HG02885 (cell line): ENCODE results near the gene OLIG1.

ENCODE experiments used
- ATAC-seq: cut with Tn5 transposase; IDR thresholded peaks from one replicate; pipeline ENCODE4 v1.9.1; 2021; ENCODE audit warnings: mild to moderate bottlenecking; ENCODE audit not compliant: unreplicated experiment, poor library complexity

OLIG1 gene

DNA sequence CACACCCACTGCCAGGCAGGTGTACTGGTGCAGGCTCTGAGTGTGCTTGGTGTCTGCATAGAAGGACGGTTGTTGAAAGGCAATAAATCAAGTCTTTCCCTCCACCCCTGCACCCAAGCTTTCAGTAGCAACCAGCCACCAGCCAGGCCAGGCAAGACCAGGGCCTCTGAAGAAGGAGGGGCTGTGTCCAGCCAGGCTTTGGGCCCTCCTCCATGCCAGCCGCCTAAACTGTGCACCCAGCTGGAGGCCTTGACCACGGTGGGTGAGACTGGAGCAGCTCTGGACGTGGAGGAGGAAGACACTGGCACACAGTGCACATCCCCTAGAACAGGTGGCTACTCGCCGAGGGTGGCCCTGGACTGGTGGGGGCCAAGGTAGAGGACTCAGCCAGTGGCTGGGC, 39.3 kb upstream of the OLIG1 start:
- ATAC-seq, result no peak

- no peak for ATAC-seq
These were observed 38.6 kb upstream of the OLIG1 start for GRCh38 chr21:33031152-33031911.

DNA sequence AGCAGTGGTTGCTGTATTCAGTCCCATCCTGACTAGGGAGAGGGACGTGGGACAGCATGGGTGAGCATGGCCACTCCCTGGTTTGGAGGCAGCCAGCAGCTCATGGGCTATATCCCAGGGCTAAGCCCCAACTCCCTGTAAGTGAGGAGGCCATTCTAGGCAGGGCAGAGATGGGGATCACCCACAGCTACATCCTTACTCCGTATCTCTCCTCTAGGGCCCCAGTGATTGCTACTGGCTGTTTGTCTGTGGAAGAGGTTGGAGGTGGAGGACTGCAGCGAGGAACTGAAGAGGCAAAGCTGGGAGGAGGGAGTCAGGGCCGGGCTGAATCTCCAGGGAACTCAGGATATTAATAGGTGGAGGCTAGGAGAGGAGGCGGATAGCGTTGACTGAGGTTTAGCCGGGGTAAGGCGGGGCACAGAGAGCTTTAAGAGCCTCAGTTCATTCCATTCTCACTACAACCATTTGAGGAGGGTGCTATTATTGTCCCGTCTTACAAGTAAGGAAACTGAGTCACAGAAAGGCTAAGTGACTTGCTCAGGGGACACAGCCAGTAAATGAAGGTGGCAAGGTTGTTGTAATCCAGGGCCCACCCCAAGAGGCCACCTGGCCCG, 37.4 kb upstream of the OLIG1 start:
- ATAC-seq, result no peak

DNA sequence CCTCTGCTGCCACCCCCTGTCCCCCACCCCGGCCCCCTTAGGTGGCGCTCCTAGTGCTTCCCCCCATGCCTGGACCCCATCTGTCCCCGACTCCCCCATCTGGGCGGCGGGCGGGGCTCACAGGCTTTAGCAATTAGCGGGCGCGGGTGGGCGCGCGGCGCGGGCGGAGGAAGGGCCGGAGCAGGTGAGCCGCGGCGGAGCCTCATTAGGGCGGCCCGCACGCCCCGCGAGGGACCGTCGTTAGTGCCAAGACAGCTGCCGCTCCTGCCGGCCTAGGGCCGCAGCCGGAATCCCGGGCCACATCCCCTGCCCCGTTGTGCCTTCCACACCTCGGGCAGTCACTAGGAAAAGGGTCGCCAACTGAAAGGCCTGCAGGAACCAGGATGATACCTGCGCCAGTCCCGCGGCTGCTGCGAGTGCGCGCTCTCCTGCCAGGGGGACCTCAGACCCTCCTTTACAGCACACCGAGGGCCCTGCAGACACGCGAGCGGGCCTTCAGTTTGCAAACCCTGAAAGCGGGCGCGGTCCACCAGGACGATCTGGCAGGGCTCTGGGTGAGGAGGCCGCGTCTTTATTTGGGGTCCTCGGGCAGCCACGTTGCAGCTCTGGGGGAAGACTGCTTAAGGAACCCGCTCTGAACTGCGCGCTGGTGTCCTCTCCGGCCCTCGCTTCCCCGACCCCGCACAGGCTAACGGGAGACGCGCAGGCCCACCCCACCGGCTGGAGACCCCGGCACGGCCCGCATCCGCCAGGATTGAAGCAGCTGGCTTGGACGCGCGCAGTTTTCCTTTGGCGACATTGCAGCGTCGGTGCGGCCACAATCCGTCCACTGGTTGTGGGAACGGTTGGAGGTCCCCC, 36.6 kb upstream of the OLIG1 start:
- ATAC-seq, result no peak

GRCh38 chr21:33033961-33034413, 36.0 kb upstream of the OLIG1 start:
- no peak for ATAC-seq

- ATAC-seq, result no peak
These were observed 34.8 kb upstream of the OLIG1 start for GRCh38 chr21:33035147-33035546.

DNA sequence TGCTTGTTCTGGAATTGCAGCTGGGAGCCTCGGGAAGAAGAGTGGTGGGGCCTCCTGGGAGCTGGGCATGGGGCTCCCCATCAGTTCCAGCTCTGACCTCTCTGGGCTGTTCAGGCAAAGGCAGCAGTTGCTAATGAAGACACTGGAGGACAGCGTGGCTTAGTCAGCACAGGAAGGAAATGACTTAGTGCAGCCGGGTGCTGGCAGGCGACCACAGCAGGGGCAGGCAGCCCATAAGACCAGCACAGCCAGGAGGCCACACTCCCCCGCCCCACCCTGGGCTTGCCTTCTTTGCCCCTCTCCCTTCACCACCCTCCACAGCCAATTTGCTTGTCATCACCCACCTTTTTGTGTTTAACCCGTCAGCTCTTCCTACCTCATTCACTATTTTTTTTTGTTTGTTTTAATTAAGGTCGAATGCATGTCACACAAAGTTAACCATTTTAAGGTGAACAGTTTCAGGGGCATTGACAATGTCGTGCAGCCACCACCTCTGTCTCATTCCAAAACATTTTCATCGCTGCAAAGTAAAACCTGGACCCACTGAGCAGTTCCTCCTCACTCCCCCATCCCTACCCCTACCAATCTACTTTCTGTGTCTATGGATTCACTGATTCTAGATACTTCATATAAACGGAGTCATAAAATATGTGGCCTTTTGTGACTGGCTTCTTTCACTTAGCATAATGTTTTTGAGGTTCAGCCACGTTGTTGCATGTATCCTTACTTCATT, 33.3 kb upstream of the OLIG1 start:
- ATAC-seq, result no peak

DNA sequence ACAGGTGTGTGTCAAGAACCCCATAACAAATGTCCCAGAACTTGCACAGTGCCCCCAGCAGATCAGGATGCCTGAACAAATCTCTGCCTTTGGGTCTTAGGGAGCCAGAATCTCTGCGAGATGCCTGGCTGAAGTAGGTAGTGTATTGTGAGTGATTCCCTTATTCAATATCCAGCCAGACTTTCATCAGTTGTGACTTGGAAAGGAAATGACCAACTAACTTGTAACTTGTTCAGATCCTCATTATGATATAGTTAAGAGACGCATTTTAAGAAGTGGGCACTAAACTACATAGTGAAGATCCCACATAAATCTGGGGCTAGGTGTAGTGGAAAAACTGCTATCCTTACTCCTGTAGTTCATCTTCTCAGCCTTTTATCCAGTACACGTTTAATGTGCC, 32.4 kb upstream of the OLIG1 start:
- no peak for ATAC-seq

- no peak for ATAC-seq
These were observed 30.4 kb upstream of the OLIG1 start for GRCh38 chr21:33039536-33039935.

GRCh38 chr21:33040215-33040614, 29.7 kb upstream of the OLIG1 start:
- no peak for ATAC-seq

DNA sequence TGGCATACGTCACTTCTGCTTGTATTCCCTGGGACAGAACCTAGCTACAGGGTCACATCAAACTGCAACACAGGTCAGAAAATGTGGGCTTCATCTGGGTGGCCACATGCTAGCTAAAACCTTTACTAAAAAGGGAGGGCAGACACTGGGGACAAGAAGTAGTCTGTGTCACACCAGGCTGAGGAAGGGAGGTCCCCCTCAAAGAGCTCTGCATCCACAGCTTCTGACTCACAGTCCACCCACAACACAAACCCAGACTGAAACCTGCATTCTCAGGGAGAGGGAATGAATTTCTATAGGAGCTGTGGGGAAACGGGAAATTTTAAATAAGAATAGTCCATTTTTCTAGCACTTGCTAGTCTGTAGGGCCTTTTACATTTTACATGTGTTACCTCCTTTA, 28.0 kb upstream of the OLIG1 start:
- ATAC-seq, result no peak

DNA sequence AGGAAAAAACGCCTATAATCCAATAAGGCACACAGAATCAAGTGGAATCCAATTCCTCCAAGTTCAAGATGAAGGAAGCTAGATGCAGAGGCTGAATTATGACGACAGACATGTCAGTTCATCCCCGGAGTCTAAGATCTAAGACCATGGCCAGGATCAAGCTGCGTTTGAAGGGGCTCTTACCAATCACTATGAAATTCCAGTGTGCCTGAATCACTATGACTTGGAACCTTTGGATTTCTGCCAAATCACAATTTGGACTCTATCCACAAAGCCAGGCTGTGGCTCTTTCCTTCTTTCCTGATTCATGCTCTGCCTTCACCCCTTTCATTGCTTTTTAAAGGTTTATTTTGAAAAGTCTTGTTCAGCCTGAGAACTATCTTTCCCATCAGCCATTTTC, 27.1 kb upstream of the OLIG1 start:
- no peak for ATAC-seq

DNA sequence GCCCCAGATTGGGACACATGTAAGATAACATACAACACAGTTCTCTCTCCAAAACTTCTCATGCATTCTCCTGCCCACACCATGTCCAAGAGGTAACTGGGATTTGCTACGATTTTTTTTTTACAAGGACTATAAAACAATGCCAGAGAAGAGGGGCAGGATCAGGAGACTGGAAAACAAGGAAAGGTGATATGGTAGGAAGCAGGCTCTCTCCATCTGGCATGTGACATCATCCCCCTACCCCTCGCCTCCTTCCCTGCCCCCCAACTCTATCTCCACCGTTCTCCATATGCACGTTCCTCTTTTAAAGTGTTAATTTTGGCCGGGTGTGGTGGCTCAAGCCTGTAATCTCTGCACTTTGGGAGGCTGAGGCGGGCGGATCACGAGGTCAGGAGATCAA, 23.5 kb upstream of the OLIG1 start:
- ATAC-seq, result no peak

- no peak for ATAC-seq
These were observed 22.7 kb upstream of the OLIG1 start for GRCh38 chr21:33047231-33047630.

GRCh38 chr21:33051925-33052324, 18.0 kb upstream of the OLIG1 start:
- no peak for ATAC-seq

- ATAC-seq, result no peak
These were observed 16.0 kb upstream of the OLIG1 start for GRCh38 chr21:33053951-33054350.

DNA sequence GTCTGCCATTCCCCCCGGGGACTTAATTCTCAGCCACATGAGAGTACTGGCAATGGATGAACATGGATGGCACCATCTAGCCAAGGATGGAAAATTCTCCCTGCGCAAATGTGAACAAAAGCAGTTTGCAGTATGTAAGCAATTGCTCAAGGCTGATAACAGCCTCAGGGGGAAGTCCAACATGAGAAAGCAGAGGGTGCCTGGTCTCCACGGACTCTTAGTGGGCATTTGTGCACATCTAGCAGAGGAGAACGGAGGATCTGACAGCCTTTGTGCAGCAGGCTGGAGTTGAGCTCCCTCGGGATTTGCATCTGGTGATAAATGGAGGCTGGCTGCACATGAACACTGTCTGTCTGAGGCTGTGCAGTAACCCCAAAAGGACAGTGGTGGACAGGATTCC, 13.9 kb upstream of the OLIG1 start:
- ATAC-seq, result no peak

DNA sequence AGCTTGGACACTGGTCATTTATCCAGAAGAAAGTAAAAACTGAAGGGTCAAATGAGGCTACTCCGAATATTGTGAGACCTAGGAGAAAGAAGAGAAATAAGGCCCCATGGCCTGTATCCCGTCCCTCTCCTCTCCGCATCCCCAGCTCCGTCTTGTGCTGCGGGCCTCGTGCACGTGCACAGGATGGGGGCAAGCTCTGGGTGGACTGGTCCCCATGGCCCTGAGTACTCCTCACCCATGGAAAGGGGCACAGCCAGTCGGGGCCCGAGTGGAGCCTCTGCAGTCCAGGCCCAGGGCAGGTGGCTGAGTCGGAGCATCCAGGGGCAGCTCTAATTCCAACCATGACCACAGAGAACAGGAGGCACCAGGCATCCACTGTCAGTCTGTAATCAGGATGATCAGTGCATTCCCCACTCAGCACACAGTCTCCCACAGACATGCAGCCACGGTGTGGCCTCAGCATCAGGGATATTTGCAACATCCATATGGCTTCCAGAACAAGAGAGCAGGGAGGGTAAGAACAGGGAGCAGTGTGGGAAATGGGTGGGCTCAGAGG, 12.5 kb upstream of the OLIG1 start:
- no peak for ATAC-seq

- no peak for ATAC-seq
These were observed 11.4 kb upstream of the OLIG1 start for GRCh38 chr21:33058527-33058926.

- ATAC-seq, result no peak
These were observed 11.0 kb upstream of the OLIG1 start for GRCh38 chr21:33058957-33059356.
